Activated CD4-positive, CD25-positive, alpha-beta regulatory T cell treated with anti-CD3 and anti-CD28 coated beads, Interleukin-2, amount 50 U/mL, for 24 hours (primary cell): ENCODE data around the gene NDST1.

Source experiments
- ATAC-seq, 2 donors: fragments of 150-1000 bp; cut with Tn5 transposase; one replicate each; pipeline ENCODE4 v1.10.0; 2021; ENCODE audit warnings: mild to moderate bottlenecking in 1 of 2, moderate library complexity in 1 of 2

Gene NDST1

GRCh38 chr5:150573867-150574817 lies 66.2 kb downstream of the NDST1 start:
- no peak for ATAC-seq

- ATAC-seq = no peak
Observed at GRCh38 chr5:150574818-150575547, 67.1 kb downstream of the NDST1 start.

GRCh38 chr5:150575745-150576448 lies 68.0 kb downstream of the NDST1 start:
- no peak for ATAC-seq

- ATAC-seq = no peak
Observed at GRCh38 chr5:150576449-150576949, 68.6 kb downstream of the NDST1 start.

- ATAC-seq = no peak
Observed at GRCh38 chr5:150577378-150578139, 69.6 kb downstream of the NDST1 start.

GRCh38 chr5:150578781-150579461 lies 71.0 kb downstream of the NDST1 start:
- no peak for ATAC-seq

- ATAC-seq = no peak
Observed at GRCh38 chr5:150579462-150580400, 71.8 kb downstream of the NDST1 start.

GRCh38 chr5:150580917-150581316 lies 73.0 kb downstream of the NDST1 start:
- ATAC-seq = no peak

- ATAC-seq = no peak
Observed at GRCh38 chr5:150582241-150583109, 74.5 kb downstream of the NDST1 start.

GRCh38 chr5:150583541-150584225 lies 75.8 kb downstream of the NDST1 start:
- ATAC-seq = no peak

- ATAC-seq = no peak
Observed at GRCh38 chr5:150584556-150585335, 76.8 kb downstream of the NDST1 start.

GRCh38 chr5:150585781-150586341 lies 77.9 kb downstream of the NDST1 start:
- ATAC-seq = no peak

GRCh38 chr5:150587016-150587415 lies 79.1 kb downstream of the NDST1 start:
- ATAC-seq = no peak

GRCh38 chr5:150587856-150588595 lies 80.1 kb downstream of the NDST1 start:
- ATAC-seq = no peak

- no peak for ATAC-seq
Observed at GRCh38 chr5:150588596-150588890, 80.6 kb downstream of the NDST1 start.

GRCh38 chr5:150589862-150590601 lies 82.1 kb downstream of the NDST1 start:
- no peak for ATAC-seq
